GM23248 (cell line): ENCODE data around the gene CPLX1. TPM values are rescaled to one million over a fixed set of nuclear protein-coding genes. Genes with fewer than 3 reads are reported as not detected.

Source experiments
- DNase-seq: peaks from one replicate; pipeline ENCODE4 v3.0.0-alpha.2; 2015
- H2AFZ ChIP-seq: fragments of 200-600 bp; sonication (generic); 2 replicates; pipeline ENCODE4 v1.6.1; 2016; ENCODE audit warnings: antibody characterized with exemption
- H3F3A ChIP-seq: fragments of 200-600 bp; sonication (generic); 2 replicates; pipeline ENCODE4 v1.6.1; 2016; ENCODE audit warnings: mild to moderate bottlenecking, antibody characterized with exemption, mixed run types; ENCODE audit not compliant: insufficient read depth
- H3K27ac ChIP-seq: fragments of 200-600 bp; sonication (generic); 2 replicates; pipeline ENCODE4 v1.5.1; 2016; ENCODE audit warnings: mild to moderate bottlenecking
- H3K27me3 ChIP-seq: fragments of 200-600 bp; sonication (generic); replicated peaks from 2 replicates; pipeline ENCODE4 v1.6.1; 2016; ENCODE audit warnings: mild to moderate bottlenecking; ENCODE audit not compliant: insufficient read depth
- H3K36me3 ChIP-seq: fragments of 200-600 bp; sonication (generic); 2 replicates; pipeline ENCODE4 v1.6.1; 2016; ENCODE audit warnings: low read depth, mild to moderate bottlenecking
- H3K4me1 ChIP-seq: fragments of 200-600 bp; sonication (generic); 2 replicates; pipeline ENCODE4 v1.6.1; 2016; ENCODE audit warnings: mild to moderate bottlenecking; ENCODE audit not compliant: insufficient read depth
- H3K4me2 ChIP-seq: fragments of 200-600 bp; sonication (generic); one replicate; pipeline ENCODE4 v1.6.1; 2016; ENCODE audit warnings: mild to moderate bottlenecking; ENCODE audit not compliant: unreplicated experiment
- H3K4me3 ChIP-seq: fragments of 200-600 bp; sonication (generic); 2 replicates; pipeline ENCODE4 v1.5.1; 2016; ENCODE audit warnings: mild to moderate bottlenecking
- H3K79me2 ChIP-seq: fragments of 200-600 bp; sonication (generic); 2 replicates; pipeline ENCODE4 v1.6.1; 2016; ENCODE audit warnings: mild to moderate bottlenecking; ENCODE audit not compliant: insufficient read depth
- H3K9ac ChIP-seq: fragments of 200-600 bp; sonication (generic); 2 replicates; pipeline ENCODE4 v1.6.1; 2016; ENCODE audit warnings: mild to moderate bottlenecking
- H3K9me2 ChIP-seq: fragments of 200-600 bp; sonication (generic); 2 replicates; pipeline ENCODE4 v1.6.1; 2016; ENCODE audit warnings: mixed run types, mild to moderate bottlenecking, moderate library complexity; ENCODE audit not compliant: insufficient read depth
- H3K9me3 ChIP-seq: fragments of 200-600 bp; sonication (generic); one replicate; pipeline ENCODE4 v1.6.1; 2017; ENCODE audit warnings: low read depth
- H4K20me1 ChIP-seq: fragments of 200-600 bp; sonication (generic); 2 replicates; pipeline ENCODE4 v1.6.0; 2016; ENCODE audit not compliant: insufficient read depth
- EZH2 ChIP-seq: fragments of 200-600 bp; sonication (generic); IDR thresholded peaks from 2 replicates; pipeline ENCODE4 v1.6.1; 2018; ENCODE audit warnings: antibody characterized with exemption, mild to moderate bottlenecking; ENCODE audit not compliant: insufficient read depth, poor library complexity, severe bottlenecking
- EZH2phosphoT487 ChIP-seq: fragments of 200-600 bp; sonication (generic); IDR thresholded peaks from 2 replicates; pipeline ENCODE4 v1.6.1; 2018; ENCODE audit warnings: antibody characterized with exemption, moderate library complexity, mild to moderate bottlenecking, low read depth; ENCODE audit not compliant: insufficient read depth
- WGBS, 2 experiments: methylation state at CpG; one replicate each; pipeline ENCODE4 v1.1.6; 2015 to 2017; ENCODE audit warnings: low lambda C conversion rate in 2 of 2, low coverage in 1 of 2; ENCODE audit errors: missing lambda C conversion rate in 2 of 2; 5-methylcytosine and 5-hydroxymethylcytosine counted together
- in situ Hi-C: fragments of 300-500 bp; cut with MboI; formaldehyde crosslinking; loops from 2 replicates; pipeline ENCODE4 v1.15.0; 2020
- polyA plus RNA-seq: library from polyadenylated mRNA; unstranded; fragments of >200 nt; fragmentation: Nextera tagmentation; extraction: Ambion mirVana; gene quantifications from 2 replicates; pipeline ENCODE4 v1.2.1, GENCODE V29; 2016
- total RNA-seq: library from RNA; depleted of rRNA; stranded (reverse); fragments of >200 nt; shearing (Covaris generic); gene quantifications from 2 replicates; pipeline ENCODE4 v1.2.3, GENCODE V29; 2014

The CPLX1 gene
- total and polyA plus RNA-seq, 2 experiments from 2014 or later, result not detected

DNA sequence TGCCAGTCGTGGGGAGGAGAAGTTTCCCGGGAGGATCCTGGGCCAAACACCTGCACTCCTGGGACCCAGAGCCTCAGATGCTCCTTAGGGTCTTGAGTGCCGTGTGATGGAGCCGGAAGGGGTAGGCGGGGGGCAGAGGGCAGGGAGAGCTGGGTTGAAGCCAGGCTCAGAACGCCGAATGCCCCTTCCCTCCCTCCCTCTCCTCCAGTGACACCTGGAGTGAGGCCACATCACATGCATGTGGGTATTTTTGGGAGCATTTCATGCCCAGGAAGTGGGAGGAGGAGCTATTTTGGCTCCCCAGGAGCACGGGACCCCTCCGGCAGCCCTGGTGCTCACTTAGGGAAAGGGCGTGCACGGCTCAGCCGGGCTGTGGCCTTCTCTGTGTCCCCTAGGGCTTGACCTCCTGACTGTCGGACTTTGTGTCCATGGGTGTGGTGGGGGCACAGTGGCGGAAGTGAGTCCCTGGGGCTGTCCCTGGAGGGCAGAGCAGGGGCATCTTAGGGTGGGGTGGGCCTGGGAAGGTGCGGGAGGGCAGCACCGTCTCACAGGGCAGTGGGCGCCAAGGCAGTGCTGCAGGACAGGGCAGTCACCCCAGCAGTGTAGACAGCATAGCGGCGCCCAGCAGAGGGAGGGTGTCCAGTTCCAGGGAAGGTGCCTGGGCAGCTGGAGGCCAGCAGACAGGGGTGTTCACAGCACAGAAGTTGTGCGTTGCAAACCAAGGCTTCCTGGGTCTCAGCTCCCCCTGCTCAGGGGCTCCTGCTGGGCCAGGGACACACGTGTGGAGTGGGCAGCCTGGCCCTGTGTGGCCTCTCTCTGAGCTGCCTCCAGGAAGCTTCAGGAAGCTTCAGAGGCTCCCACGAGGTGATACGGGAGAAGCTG lies 4.9 kb upstream of the CPLX1 start:
- WGBS, 2 experiments, result 32 to 60% methylated on average over 17 to 23 of the region's 23 CpGs
- Histone ChIP-seq H3K9ac (no peak overlapping the region), H3K9me2 (no peaks in the 10 kb centered on the region), H4K20me1 (no peaks in the 10 kb centered on the region), H3K4me2 (no peak overlapping the region), H3K27me3 (peaks cover 25% of the 10 kb centered on the region), H3F3A (no peaks in the 10 kb centered on the region), H3K36me3 (no peaks in the 10 kb centered on the region), H3K79me2 (no peaks in the 10 kb centered on the region), H3K27ac (no peak overlapping the region), H2AFZ (no peak overlapping the region), H3K4me1 (no peaks in the 10 kb centered on the region), H3K4me3 (no peak overlapping the region), H3K9me3 (no peaks in the 10 kb centered on the region)
- in situ Hi-C loops, result no loop called here
- DNase-seq, result no peak
- TF ChIP-seq EZH2, result no peak
- no peak for TF ChIP-seq EZH2phosphoT487

DNA sequence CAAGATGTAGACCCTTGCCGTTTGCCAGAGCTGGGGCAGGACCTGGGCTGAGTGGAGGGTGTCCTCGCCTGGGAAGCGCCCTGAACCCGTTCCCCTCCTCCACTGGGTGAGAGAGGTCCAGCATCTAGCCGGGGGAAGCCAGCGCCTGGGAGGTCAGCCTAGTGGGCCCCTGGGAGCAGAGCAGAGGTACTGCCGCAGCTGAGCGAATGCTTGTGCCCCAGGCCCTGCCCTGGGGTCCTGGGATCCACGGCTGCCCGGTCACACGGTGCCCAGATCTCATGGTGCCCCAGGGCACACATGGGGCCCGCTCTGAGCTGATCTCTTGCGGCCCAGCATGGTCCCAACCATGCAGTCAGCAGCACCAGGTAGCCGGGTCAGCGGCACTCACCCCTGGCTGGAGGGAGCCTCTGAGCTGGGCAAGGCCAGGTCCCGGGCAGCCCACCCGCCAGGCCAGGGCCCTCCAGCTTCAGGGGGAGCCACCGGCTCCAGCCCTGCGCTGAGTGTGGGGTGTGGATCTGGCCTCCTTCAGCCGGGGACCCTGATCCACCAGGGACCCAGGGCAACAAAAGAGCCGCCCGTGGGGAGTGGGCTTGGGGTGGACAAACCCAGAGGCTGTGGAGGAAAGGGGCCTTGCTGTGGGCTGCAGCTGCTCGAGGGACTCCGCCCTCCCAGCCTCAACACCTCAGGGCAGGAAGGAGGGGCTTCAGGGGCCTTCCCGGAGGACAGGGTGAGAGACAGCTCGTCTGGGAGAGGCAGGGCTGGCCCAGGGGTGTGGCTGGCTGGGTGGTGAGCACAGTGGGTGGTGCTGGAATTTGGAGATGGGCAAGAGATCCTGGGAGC lies 4.1 kb upstream of the CPLX1 start:
- no peak for DNase-seq
- no peaks in the 10 kb centered on the region for H3K9me3 ChIP-seq
- H3K4me1 ChIP-seq, result no peaks in the 10 kb centered on the region
- no peak overlapping the region for H3K4me2 ChIP-seq
- H3K9ac ChIP-seq, result no peak overlapping the region
- H3K4me3 ChIP-seq, result no peak overlapping the region
- 41 to 45% methylated on average over 26 of the region's 26 CpGs for WGBS, 2 experiments
- no peaks in the 10 kb centered on the region for H3F3A ChIP-seq
- H3K27ac ChIP-seq, result no peak overlapping the region
- H2AFZ ChIP-seq, result no peak overlapping the region
- TF ChIP-seq EZH2 (no peak), EZH2phosphoT487 (no peak)
- no peaks in the 10 kb centered on the region for H3K79me2 ChIP-seq
- in situ Hi-C loops, result no loop called here
- H4K20me1 ChIP-seq, result no peaks in the 10 kb centered on the region
- peaks cover 32% of the 10 kb centered on the region for H3K27me3 ChIP-seq
- no peaks in the 10 kb centered on the region for H3K9me2 ChIP-seq
- no peaks in the 10 kb centered on the region for H3K36me3 ChIP-seq

DNA sequence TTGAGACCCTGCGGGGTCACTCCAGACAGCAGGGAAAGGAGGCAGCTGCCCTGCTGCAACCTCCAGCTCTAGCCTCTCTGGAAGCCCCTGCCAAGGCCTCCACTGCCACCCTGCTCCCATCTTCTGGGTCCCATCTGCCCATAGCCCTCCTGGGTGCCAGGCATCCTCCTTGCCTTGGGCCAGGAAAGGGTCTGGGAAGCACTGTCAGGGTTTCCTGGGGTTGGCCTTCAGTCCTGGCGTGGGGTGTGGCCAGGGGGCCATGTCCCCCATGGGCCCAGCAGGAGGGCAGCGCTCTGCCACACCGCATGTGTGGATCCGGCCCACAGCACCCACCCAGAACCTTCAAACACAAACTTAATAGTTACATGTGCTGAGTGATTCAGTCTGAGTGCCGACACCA lies 3.4 kb upstream of the CPLX1 start:
- H3K27ac ChIP-seq, result no peak overlapping the region
- H2AFZ ChIP-seq, result no peak overlapping the region
- no peak overlapping the region for H3K4me3 ChIP-seq
- in situ Hi-C loops, result no loop called here
- TF ChIP-seq EZH2phosphoT487 (no peak), EZH2 (no peak)
- no peaks in the 10 kb centered on the region for H3K9me3 ChIP-seq
- H3K36me3 ChIP-seq, result no peaks in the 10 kb centered on the region
- WGBS, 2 experiments, result 63 to 64% methylated on average over 6 of the region's 6 CpGs
- no peaks in the 10 kb centered on the region for H3K9me2 ChIP-seq
- no peak overlapping the region for H3K9ac ChIP-seq
- H3F3A ChIP-seq, result no peaks in the 10 kb centered on the region
- no peak for DNase-seq
- no peaks in the 10 kb centered on the region for H3K79me2 ChIP-seq
- no peak overlapping the region for H3K4me2 ChIP-seq
- H3K4me1 ChIP-seq, result no peaks in the 10 kb centered on the region
- H4K20me1 ChIP-seq, result no peaks in the 10 kb centered on the region
- peaks cover 39% of the 10 kb centered on the region for H3K27me3 ChIP-seq

DNA sequence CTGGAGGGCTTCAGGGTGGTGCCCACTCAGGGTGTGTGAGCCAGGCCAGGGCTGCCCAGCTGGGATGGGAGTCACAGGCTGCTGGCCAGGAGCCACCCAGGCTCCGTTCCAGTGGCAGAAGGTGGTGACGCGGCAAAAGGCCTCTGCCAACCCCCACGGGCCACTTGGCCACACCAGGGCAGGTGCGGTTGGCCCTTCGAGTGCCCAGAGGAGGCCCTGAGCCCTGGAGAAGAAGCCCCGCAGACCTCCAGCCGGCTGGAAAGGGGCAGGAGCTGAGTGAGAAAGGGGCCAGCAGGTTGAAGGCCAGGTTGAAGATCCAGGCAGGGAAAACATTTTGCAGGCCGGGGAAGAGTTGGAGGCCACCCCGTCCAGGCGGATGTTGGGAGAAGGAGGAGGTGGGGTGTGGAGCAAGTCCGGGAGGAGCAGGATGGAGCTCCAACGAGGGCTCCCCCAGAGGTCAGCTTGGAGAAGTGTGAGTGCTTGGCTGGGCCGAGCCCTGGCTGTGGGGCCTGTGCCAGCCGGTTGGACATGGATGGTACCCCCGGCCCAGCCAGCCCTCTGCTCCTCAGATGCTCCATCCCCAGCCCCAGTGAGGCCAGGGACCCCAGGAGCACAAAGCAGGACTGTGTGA lies 2.8 kb upstream of the CPLX1 start:
- Histone ChIP-seq H3K4me1 (no peaks in the 10 kb centered on the region), H4K20me1 (no peaks in the 10 kb centered on the region), H2AFZ (no peak overlapping the region), H3K36me3 (no peaks in the 10 kb centered on the region), H3F3A (no peaks in the 10 kb centered on the region), H3K4me3 (no peak overlapping the region), H3K9me2 (no peaks in the 10 kb centered on the region), H3K9ac (no peak overlapping the region), H3K27ac (no peak overlapping the region), H3K79me2 (no peaks in the 10 kb centered on the region), H3K9me3 (no peaks in the 10 kb centered on the region), H3K4me2 (no peak overlapping the region), H3K27me3 (peaks cover 41% of the 10 kb centered on the region)
- in situ Hi-C loops, result no loop called here
- DNase-seq, result peak; percentile 44
- WGBS, 2 experiments, result 33 to 35% methylated on average over 13 to 16 of the region's 16 CpGs
- TF ChIP-seq EZH2phosphoT487 (no peak), EZH2 (no peak)
